Fibroblast of lung (primary cell): ENCODE measurements around the gene IGFALS. TPM values are rescaled to one million over a fixed set of nuclear protein-coding genes. Genes with fewer than 3 reads are reported as not detected.

ENCODE experiments used
- DNase-seq, 2 donors: peaks; one replicate each; pipeline versions ENCODE4 v3.0.0 to v3.0.0-alpha.2; 2010; ENCODE audit warnings: low read depth in 2 of 2
- H2AFZ ChIP-seq: 2 replicates; pipeline ENCODE4 v1.5.1; 2012; ENCODE audit warnings: low read length, control low read depth, inconsistent platforms
- H3K27ac ChIP-seq: 2 replicates; pipeline ENCODE4 v1.5.1; 2011; ENCODE audit warnings: low read length, control low read depth; ENCODE audit not compliant: insufficient read depth
- H3K27me3 ChIP-seq: 2 replicates; pipeline ENCODE4 v1.5.1; 2011; ENCODE audit warnings: mild to moderate bottlenecking, low read length; ENCODE audit not compliant: control insufficient read depth, insufficient read depth
- H3K36me3 ChIP-seq: 2 replicates; pipeline ENCODE4 v1.5.1; 2011; ENCODE audit warnings: low read length; ENCODE audit not compliant: control insufficient read depth, insufficient read depth
- H3K4me1 ChIP-seq: 2 replicates; pipeline ENCODE4 v1.5.1; 2011; ENCODE audit warnings: low read length; ENCODE audit not compliant: control insufficient read depth, insufficient read depth; ENCODE audit errors: extremely low read depth
- H3K4me2 ChIP-seq: 2 replicates; pipeline ENCODE4 v1.5.1; 2011; ENCODE audit warnings: low read length, control low read depth; ENCODE audit not compliant: insufficient read depth; ENCODE audit errors: extremely low read depth
- H3K4me3 ChIP-seq, 4 experiments: fragments of 200-600 bp in 1 of 4; sonication (generic) in 1 of 4; replicated peaks in 1 of 4; 2 replicates each; pipeline ENCODE4 v1.5.1; 2011 to 2016; ENCODE audit warnings: low read length in 4 of 4, low read depth in 3 of 4, mild to moderate bottlenecking in 3 of 4, control low read depth in 2 of 4, inconsistent platforms in 1 of 4, mixed read lengths in 1 of 4; ENCODE audit not compliant: insufficient read depth in 1 of 4; ENCODE audit errors: control extremely low read depth in 1 of 4
- H3K79me2 ChIP-seq: 2 replicates; pipeline ENCODE4 v1.5.1; 2012; ENCODE audit warnings: mild to moderate bottlenecking, low read length, inconsistent platforms; ENCODE audit not compliant: control insufficient read depth, insufficient read depth
- H3K9ac ChIP-seq: 2 replicates; pipeline ENCODE4 v1.5.1; 2011; ENCODE audit warnings: mild to moderate bottlenecking, low read length, control low read depth; ENCODE audit not compliant: insufficient read depth
- H3K9me3 ChIP-seq: 2 replicates; pipeline ENCODE4 v1.5.1; 2012; ENCODE audit warnings: low read depth, low read length; ENCODE audit not compliant: control insufficient read depth, insufficient read depth
- H4K20me1 ChIP-seq: 2 replicates; pipeline ENCODE4 v1.5.1; 2011; ENCODE audit warnings: low read length; ENCODE audit not compliant: control insufficient read depth, insufficient read depth; ENCODE audit errors: extremely low read depth
- CTCF ChIP-seq, 2 donors: IDR thresholded peaks in 1 of 2; conservative IDR thresholded peaks in 1 of 2; 1 replicate in 1 of 2; 2 replicates in 1 of 2; pipeline ENCODE4 v1.5.1; 2011 to 2012; ENCODE audit warnings: low read length in 2 of 2, control low read depth in 1 of 2, inconsistent platforms in 1 of 2, low read depth in 1 of 2, mild to moderate bottlenecking in 1 of 2
- EZH2 ChIP-seq: IDR thresholded peaks from 2 replicates; pipeline ENCODE4 v1.5.1; 2012; ENCODE audit warnings: low read length, control low read depth, mild to moderate bottlenecking; ENCODE audit errors: missing control alignments
- polyA plus RNA-seq, 2 donors: library from polyadenylated mRNA; depleted of rRNA in 1 of 2; stranded (reverse) in 1 of 2; unstranded in 1 of 2; fragments of >200 nt; gene quantifications; 2 replicates each; pipeline ENCODE4 v1.2.1, GENCODE V29; 2011 to 2012; ENCODE audit warnings: missing spikeins in 1 of 2
- total RNA-seq: library from RNA; depleted of rRNA; stranded (reverse); fragments of >200 nt; gene quantifications from 2 replicates; pipeline ENCODE4 v1.2.1, GENCODE V29; 2014

Gene IGFALS
- total and polyA plus RNA-seq, 2 donors (not counting 1 experiment from before 2014, with no cell fraction given): not detected

- Histone ChIP-seq H3K9ac (no peak overlapping the region), H3K27me3 (no peaks in the 10 kb centered on the region), H2AFZ (no peak overlapping the region), H3K4me3 (no peak overlapping the region), H3K4me1 (peaks cover 2% of the 10 kb centered on the region), H3K9me3 (no peaks in the 10 kb centered on the region), H3K27ac (no peak overlapping the region), H4K20me1 (no peaks in the 10 kb centered on the region), H3K36me3 (peaks cover 15% of the 10 kb centered on the region), H3K4me2 (peak overlapping the region; percentile 86), H3K79me2 (peaks cover 19% of the 10 kb centered on the region)
- TF ChIP-seq CTCF (conservative IDR thresholded peaks at IDR 0.05 in 1 of 2, IDR thresholded peaks at IDR 0.05 in 1 of 2; ENCODE audit: low read depth in 1 of 2, low read length in 2 of 2) (no peak), EZH2 (no peak)
- no peak for DNase-seq
Observed at GRCh38 chr16:1780677-1781072, 12.8 kb downstream of the IGFALS start.

- Histone ChIP-seq H3K4me2 (no peak overlapping the region), H3K9ac (no peak overlapping the region), H3K27me3 (no peaks in the 10 kb centered on the region), H3K4me1 (peaks cover 2% of the 10 kb centered on the region), H2AFZ (no peak overlapping the region), H4K20me1 (no peaks in the 10 kb centered on the region), H3K36me3 (peaks cover 19% of the 10 kb centered on the region), H3K9me3 (no peaks in the 10 kb centered on the region), H3K27ac (no peak overlapping the region), H3K79me2 (peaks cover 18% of the 10 kb centered on the region), H3K4me3 (no peak overlapping the region)
- no peak for DNase-seq
- TF ChIP-seq EZH2 (no peak), CTCF (conservative IDR thresholded peaks at IDR 0.05 in 1 of 2, IDR thresholded peaks at IDR 0.05 in 1 of 2; ENCODE audit: low read depth in 1 of 2, low read length in 2 of 2) (no peak)
Observed at GRCh38 chr16:1779741-1780676, 13.5 kb downstream of the IGFALS start.

GRCh38 chr16:1779234-1779701 is 14.2 kb downstream of the IGFALS start:
- Histone ChIP-seq H3K4me2 (no peak overlapping the region), H3K27ac (no peak overlapping the region), H3K9me3 (no peaks in the 10 kb centered on the region), H3K27me3 (no peaks in the 10 kb centered on the region), H4K20me1 (no peaks in the 10 kb centered on the region), H3K36me3 (peaks cover 22% of the 10 kb centered on the region), H3K4me1 (peaks cover 7% of the 10 kb centered on the region), H2AFZ (no peak overlapping the region), H3K9ac (no peak overlapping the region), H3K4me3 (no peak overlapping the region), H3K79me2 (peaks cover 19% of the 10 kb centered on the region)
- no peak for TF ChIP-seq CTCF (conservative IDR thresholded peaks at IDR 0.05 in 1 of 2, IDR thresholded peaks at IDR 0.05 in 1 of 2; ENCODE audit: low read depth in 1 of 2, low read length in 2 of 2)
- TF ChIP-seq EZH2: no peak
- DNase-seq: no peak
